GM19324 (cell line): ENCODE data around the gene LGALS9C.
"Not testable (repeated sequence)": the region's sequence is repeated elsewhere in the genome, so short reads cannot be mapped to it uniquely, and the experiment has no call there.

Experiments
- ATAC-seq: cut with Tn5 transposase; IDR thresholded peaks from one replicate; pipeline ENCODE4 v1.9.1; 2021; ENCODE audit warnings: mild to moderate bottlenecking, moderate library complexity; ENCODE audit not compliant: unreplicated experiment, low FRiP score

The LGALS9C gene

GRCh38 chr17:18527354-18527753 is 50.8 kb downstream of the LGALS9C start:
- ATAC-seq, result not testable (repeated sequence)

- ATAC-seq, result not testable (repeated sequence)
These were observed 51.8 kb downstream of the LGALS9C start for GRCh38 chr17:18528435-18528834.

GRCh38 chr17:18528899-18529500 is 52.4 kb downstream of the LGALS9C start:
- ATAC-seq, result not testable (repeated sequence)

GRCh38 chr17:18530405-18530804 is 53.8 kb downstream of the LGALS9C start:
- ATAC-seq, result not testable (repeated sequence)

GRCh38 chr17:18542234-18542633 is 65.6 kb downstream of the LGALS9C start:
- ATAC-seq, result not testable (repeated sequence)

- not testable (repeated sequence) for ATAC-seq
These were observed 66.3 kb downstream of the LGALS9C start for GRCh38 chr17:18542907-18543306.
